H1 (cell line): ENCODE results near the gene ADGRV1. TPM values are rescaled to one million over a fixed set of nuclear protein-coding genes. Genes with fewer than 3 reads are reported as not detected.

ENCODE experiments used
- CTCF ChIA-PET: fragments of 300-600 bp; sonication (Branson Sonifier 250); formaldehyde crosslinking; loops from one replicate; lab custom pipeline; 2021; ENCODE audit not compliant: partially characterized antibody; lab: Charles Lee
- POLR2A ChIA-PET: fragments of 300-600 bp; sonication (Branson Sonifier 250); formaldehyde crosslinking; loops from one replicate; lab custom pipeline; 2021; ENCODE audit warnings: inconsistent platforms; ENCODE audit not compliant: partially characterized antibody; lab: Charles Lee
- DNase-seq, 2 experiments: peaks; one replicate each; pipeline versions ENCODE4 v3.0.0 to v3.0.0-alpha.2; 2010 to 2022; ENCODE audit warnings: low spot score in 2 of 2, low read depth in 1 of 2, mixed read lengths in 1 of 2
- FAIRE-seq: peaks from 2 replicates; lab custom pipeline; 2011; peaks lifted over from hg19 to GRCh38; lab: Jason Lieb, UNC
- H2AFZ ChIP-seq: 2 replicates; pipeline ENCODE4 v1.8.1; 2012; ENCODE audit warnings: low read length, inconsistent platforms
- H2AK5ac ChIP-seq: 2 replicates; pipeline ENCODE4 v1.6.1; 2013; ENCODE audit warnings: low read depth, low read length
- H2BK120ac ChIP-seq: replicated peaks from 2 replicates; pipeline ENCODE3; 2013; ENCODE audit warnings: low read depth, low read length, inconsistent platforms
- H2BK12ac ChIP-seq: 2 replicates; pipeline ENCODE4 v1.6.1; 2013; ENCODE audit warnings: low read depth, low read length
- H2BK15ac ChIP-seq: 2 replicates; pipeline ENCODE4 v1.6.1; 2013; ENCODE audit warnings: low read length
- H2BK20ac ChIP-seq: 2 replicates; pipeline ENCODE4 v1.6.1; 2013; ENCODE audit warnings: low read length
- H2BK5ac ChIP-seq: 2 replicates; pipeline ENCODE4 v1.6.1; 2013; ENCODE audit warnings: low read depth, low read length
- H3K14ac ChIP-seq: 2 replicates; pipeline ENCODE4 v1.6.1; 2013; ENCODE audit warnings: inconsistent platforms; ENCODE audit not compliant: insufficient read length
- H3K18ac ChIP-seq: 2 replicates; pipeline ENCODE4 v1.6.1; 2013; ENCODE audit warnings: low read length; ENCODE audit errors: extremely low read depth
- H3K23ac ChIP-seq: 2 replicates; pipeline ENCODE4 v1.6.1; 2013; ENCODE audit warnings: inconsistent platforms; ENCODE audit not compliant: insufficient read length
- H3K23me2 ChIP-seq: 2 replicates; pipeline ENCODE4 v1.6.1; 2013; ENCODE audit warnings: low read depth, low read length
- H3K27ac ChIP-seq: 2 replicates; pipeline ENCODE4 v1.6.1; 2011; ENCODE audit warnings: low read depth, low read length, inconsistent platforms
- H3K27me3 ChIP-seq, 4 experiments: replicated peaks in 1 of 4; 1 replicate in 1 of 4; 2 replicates in 3 of 4; pipeline versions ENCODE4 v1.6.1 to v1.8.1; 2011 to 2013; ENCODE audit warnings: low read length in 3 of 4, mild to moderate bottlenecking in 3 of 4, inconsistent platforms in 2 of 4, mixed read lengths in 2 of 4, moderate library complexity in 1 of 4; ENCODE audit not compliant: control insufficient read depth in 3 of 4, insufficient read depth in 3 of 4; ENCODE audit errors: extremely low read depth in 1 of 4
- H3K36me3 ChIP-seq, 4 experiments: 2 replicates each; pipeline versions ENCODE4 v1.6.1 to v1.8.1; 2011 to 2013; ENCODE audit warnings: mild to moderate bottlenecking in 4 of 4, low read length in 3 of 4, moderate library complexity in 2 of 4, control low read depth in 1 of 4, inconsistent platforms in 1 of 4; ENCODE audit not compliant: insufficient read depth in 4 of 4, control insufficient read depth in 2 of 4
- H3K4ac ChIP-seq: replicated peaks from 2 replicates; pipeline ENCODE3; 2013; ENCODE audit warnings: low read length, low read depth, mixed read lengths, inconsistent platforms; ENCODE audit not compliant: insufficient read length
- H3K4me1 ChIP-seq, 4 experiments: replicated peaks in 1 of 4; 1 replicate in 1 of 4; 2 replicates in 3 of 4; pipeline versions ENCODE4 v1.6.1 to v1.8.1; 2011 to 2013; ENCODE audit warnings: low read length in 3 of 4, inconsistent platforms in 2 of 4, mixed read lengths in 1 of 4; ENCODE audit not compliant: insufficient read depth in 4 of 4, control insufficient read depth in 3 of 4
- H3K4me2 ChIP-seq, 2 experiments: 2 replicates each; pipeline versions ENCODE4 v1.6.1 to v1.8.1; 2011 to 2013; ENCODE audit warnings: low read depth in 2 of 2, low read length in 2 of 2, control low read depth in 1 of 2, inconsistent platforms in 1 of 2, mild to moderate bottlenecking in 1 of 2; ENCODE audit not compliant: insufficient read depth in 1 of 2
- H3K4me3 ChIP-seq, 4 experiments: fragments of 200-600, 300-600 bp in 1 of 4; sonication (generic), shearing (Covaris generic), sonication (Bioruptor Twin) in 1 of 4; 2 replicates each; pipeline versions ENCODE4 v1.5.1 to v1.8.1; 2011 to 2016; ENCODE audit warnings: low read length in 4 of 4, low read depth in 3 of 4, control low read depth in 2 of 4, inconsistent platforms in 2 of 4, mild to moderate bottlenecking in 2 of 4, mixed read lengths in 1 of 4, moderate library complexity in 1 of 4; ENCODE audit not compliant: insufficient read depth in 2 of 4; ENCODE audit errors: extremely low read depth in 1 of 4
- H3K56ac ChIP-seq: replicated peaks from 2 replicates; pipeline ENCODE3; 2013; ENCODE audit warnings: low read depth, mild to moderate bottlenecking, mixed read lengths, low read length, inconsistent platforms; ENCODE audit not compliant: insufficient read length
- H3K79me1 ChIP-seq: 2 replicates; pipeline ENCODE4 v1.6.1; 2013; ENCODE audit warnings: low read depth, low read length, control low read depth
- H3K79me2 ChIP-seq, 2 experiments: 2 replicates each; pipeline versions ENCODE4 v1.6.1 to v1.8.1; 2012 to 2013; ENCODE audit warnings: low read length in 2 of 2, mild to moderate bottlenecking in 2 of 2, inconsistent platforms in 1 of 2; ENCODE audit not compliant: insufficient read depth in 2 of 2, control insufficient read depth in 1 of 2
- H3K9ac ChIP-seq, 4 experiments: replicated peaks in 1 of 4; 1 replicate in 1 of 4; 2 replicates in 3 of 4; pipeline versions ENCODE4 v1.6.1 to v1.8.1; 2011 to 2013; ENCODE audit warnings: low read depth in 3 of 4, low read length in 3 of 4, control low read depth in 2 of 4, mild to moderate bottlenecking in 2 of 4, moderate library complexity in 2 of 4, inconsistent platforms in 1 of 4; ENCODE audit errors: extremely low read depth in 1 of 4
- H3K9me3 ChIP-seq, 2 experiments: 2 replicates each; pipeline versions ENCODE4 v1.6.1 to v1.8.1; 2012 to 2013; ENCODE audit warnings: mild to moderate bottlenecking in 2 of 2, moderate library complexity in 2 of 2, control low read depth in 1 of 2, inconsistent platforms in 1 of 2, low read depth in 1 of 2, low read length in 1 of 2, mixed read lengths in 1 of 2; ENCODE audit not compliant: insufficient read depth in 2 of 2
- H4K20me1 ChIP-seq, 2 experiments: replicated peaks in 1 of 2; 2 replicates each; pipeline versions ENCODE3 to v1.8.1; 2011 to 2013; ENCODE audit warnings: inconsistent platforms in 2 of 2, low read length in 2 of 2, mild to moderate bottlenecking in 1 of 2; ENCODE audit not compliant: insufficient read depth in 2 of 2, control insufficient read depth in 1 of 2
- H4K5ac ChIP-seq: 2 replicates; pipeline ENCODE4 v1.6.1; 2013; ENCODE audit warnings: low read length, low read depth, mixed read lengths, inconsistent platforms; ENCODE audit not compliant: insufficient read length
- H4K8ac ChIP-seq: 2 replicates; pipeline ENCODE4 v1.8.0; 2013; ENCODE audit warnings: mild to moderate bottlenecking, moderate library complexity, low read length, inconsistent platforms; ENCODE audit not compliant: insufficient read depth; ENCODE audit errors: extremely low read depth
- H4K91ac ChIP-seq: replicated peaks from 2 replicates; pipeline ENCODE3; 2013; ENCODE audit warnings: low read length, mixed read lengths, inconsistent platforms; ENCODE audit not compliant: insufficient read length
- CEBPB ChIP-seq: IDR thresholded peaks from 2 replicates; pipeline ENCODE4 v1.6.1; 2012; ENCODE audit warnings: low read depth, low read length
- HDAC6 ChIP-seq: IDR thresholded peaks from one replicate; pipeline ENCODE4 v1.7.1; 2012; ENCODE audit warnings: low read depth, mild to moderate bottlenecking, inconsistent platforms, low read length, moderate library complexity
- JUN ChIP-seq: IDR thresholded peaks from 2 replicates; pipeline ENCODE4 v1.6.1; 2011; ENCODE audit warnings: low read depth, mild to moderate bottlenecking, improper control_type of control experiment, low read length
- ZNF274 ChIP-seq: IDR thresholded peaks from 2 replicates; pipeline ENCODE4 v1.7.0; 2012; ENCODE audit warnings: low read length, borderline replicate concordance; ENCODE audit errors: extremely low read depth
- whole genome bisulfite sequencing, 2 experiments: shearing (Covaris generic) in 1 of 2; methylation state at CpG; one replicate each; pipeline versions ENCODE4 v1.1.6 to v1.1.7; 2013 to 2015; ENCODE audit warnings: low lambda C conversion rate in 2 of 2, mixed read lengths in 2 of 2, inconsistent platforms in 1 of 2, low coverage in 1 of 2, missing lambda C conversion rate in 1 of 2; ENCODE audit not compliant: insufficient replicate concordance in 2 of 2, insufficient coverage in 1 of 2, insufficient read length in 1 of 2; ENCODE audit errors: extremely low coverage in 1 of 2, missing lambda C conversion rate in 1 of 2; 5-methylcytosine and 5-hydroxymethylcytosine counted together
- polyA plus RNA-seq, 7 experiments: library from polyadenylated mRNA; depleted of rRNA in 3 of 7; stranded (reverse) in 5 of 7; unstranded in 2 of 7; fragments of >200 nt in 5 of 7; fragments of 200-250 nt in 2 of 7; gene quantifications; 1 replicate in 5 of 7; 2 replicates in 1 of 7; 4 replicates in 1 of 7; pipeline versions ENCODE4 v1.2.1 to v1.2.3, GENCODE V29; 2011 to 2013; ENCODE audit warnings: missing spikeins in 2 of 7, mixed read lengths in 2 of 7
- total RNA-seq: library from RNA; stranded (reverse); fragmentation: NEBNext Ultra II Directional; extraction: Animal tissue kit (Norgen Biotek cat#: 25700); gene quantifications from 2 replicates; pipeline ENCODE4 v1.2.1, GENCODE V29; 2021
- TF ChIP-seq, protein P1 (sequence below): IDR thresholded peaks from 2 replicates; pipeline ENCODE4 v1.6.1; 2011; ENCODE audit warnings: low read length, improper control_type of control experiment
- TF ChIP-seq, protein P2 (sequence below), 3 experiments: IDR thresholded peaks; 1 replicate in 2 of 3; 2 replicates in 1 of 3; pipeline versions ENCODE4 v1.5.1 to v1.6.1; 2011; ENCODE audit warnings: low read length in 3 of 3, mild to moderate bottlenecking in 3 of 3, inconsistent platforms in 2 of 3, low read depth in 1 of 3, moderate library complexity in 1 of 3; ENCODE audit not compliant: insufficient read depth in 1 of 3; ENCODE audit errors: control extremely low read depth in 1 of 3
- TF ChIP-seq, protein P3 (sequence below): IDR thresholded peaks from 2 replicates; pipeline ENCODE4 v1.6.1; 2011; ENCODE audit warnings: low read depth, mild to moderate bottlenecking, low read length; ENCODE audit not compliant: insufficient read depth
- TF ChIP-seq, protein P4 (sequence below): IDR thresholded peaks from 2 replicates; pipeline ENCODE4 v1.6.1; 2012; ENCODE audit warnings: inconsistent platforms
- TF ChIP-seq, protein P5 (sequence below): IDR thresholded peaks from 2 replicates; pipeline ENCODE4 v1.6.1; 2012; ENCODE audit warnings: inconsistent platforms

The ADGRV1 gene
- total and polyA plus RNA-seq, 2 of the 8 experiments (the other 6 are each of a cell fraction or from before 2014, with no cell fraction given), result 53.1 to 62.2 TPM

DNA sequence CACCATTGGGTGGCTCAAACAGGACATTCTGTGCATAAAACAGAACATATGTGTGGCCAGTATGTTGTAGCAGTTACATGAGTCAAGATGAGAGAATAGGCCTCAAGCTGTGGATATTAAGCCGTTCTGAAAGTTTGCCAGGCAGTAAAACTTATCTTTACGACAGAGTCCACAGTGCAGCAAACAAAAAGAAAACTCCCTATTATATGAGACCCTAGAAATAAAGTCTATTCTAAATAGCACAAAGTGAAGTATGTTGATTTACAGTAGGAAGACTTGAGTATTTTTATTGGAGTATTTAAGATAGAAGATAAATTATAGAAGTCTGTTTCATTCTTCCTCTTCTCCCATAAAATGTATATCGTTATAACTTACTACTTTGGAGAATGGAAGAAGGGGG is 271.5 kb downstream of the ADGRV1 start:
- Histone ChIP-seq H2BK12ac (no peak overlapping the region), H4K8ac (no peak overlapping the region), H4K20me1 (no peaks in the 10 kb centered on the region), H3K79me1 (no peaks in the 10 kb centered on the region), H3K36me3 (peaks cover 0 to 19% (median 8%) of the 10 kb centered on the region in 4 experiments; a peak in 4 of 8 replicates), H3K4me1 (no peaks in the 10 kb centered on the region), H3K9me3 (no peaks in the 10 kb centered on the region), H3K79me2 (no peaks in the 10 kb centered on the region), H3K9ac (no peak overlapping the region), H3K23ac (no peak overlapping the region), H2BK120ac (no peak overlapping the region), H3K27me3 (peaks cover 0 to 2% (median 0%) of the 10 kb centered on the region in 4 experiments; a peak in 1 of 7 replicates), H2AK5ac (no peak overlapping the region), H4K5ac (no peak overlapping the region), H3K56ac (no peak overlapping the region), H2BK20ac (no peak overlapping the region), H2AFZ (no peak overlapping the region), H3K4ac (no peak overlapping the region), H4K91ac (no peak overlapping the region), H3K4me3 (no peak overlapping the region), H3K4me2 (no peak overlapping the region), H2BK5ac (no peak overlapping the region), H3K14ac (no peak overlapping the region), H3K27ac (no peak overlapping the region), H2BK15ac (no peak overlapping the region), H3K23me2 (no peaks in the 10 kb centered on the region), H3K18ac (no peak overlapping the region)
- FAIRE-seq (no peak), DNase-seq (no peak)
- ChIA-PET POLR2A (no interaction called here), CTCF (no interaction called here)
- 97% methylated on average over 3 of the region's 3 CpGs; no CpG with 5 or more reads in 1 of the 2 experiments for WGBS, 2 experiments
- TF ChIP-seq ZNF274 (no peak), CEBPB (no peak), HDAC6 (no peak), JUN (no peak)
- TF ChIP-seq, protein P1, sequence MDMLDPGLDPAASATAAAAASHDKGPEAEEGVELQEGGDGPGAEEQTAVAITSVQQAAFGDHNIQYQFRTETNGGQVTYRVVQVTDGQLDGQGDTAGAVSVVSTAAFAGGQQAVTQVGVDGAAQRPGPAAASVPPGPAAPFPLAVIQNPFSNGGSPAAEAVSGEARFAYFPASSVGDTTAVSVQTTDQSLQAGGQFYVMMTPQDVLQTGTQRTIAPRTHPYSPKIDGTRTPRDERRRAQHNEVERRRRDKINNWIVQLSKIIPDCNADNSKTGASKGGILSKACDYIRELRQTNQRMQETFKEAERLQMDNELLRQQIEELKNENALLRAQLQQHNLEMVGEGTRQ, result no peak
- TF ChIP-seq, protein P2, sequence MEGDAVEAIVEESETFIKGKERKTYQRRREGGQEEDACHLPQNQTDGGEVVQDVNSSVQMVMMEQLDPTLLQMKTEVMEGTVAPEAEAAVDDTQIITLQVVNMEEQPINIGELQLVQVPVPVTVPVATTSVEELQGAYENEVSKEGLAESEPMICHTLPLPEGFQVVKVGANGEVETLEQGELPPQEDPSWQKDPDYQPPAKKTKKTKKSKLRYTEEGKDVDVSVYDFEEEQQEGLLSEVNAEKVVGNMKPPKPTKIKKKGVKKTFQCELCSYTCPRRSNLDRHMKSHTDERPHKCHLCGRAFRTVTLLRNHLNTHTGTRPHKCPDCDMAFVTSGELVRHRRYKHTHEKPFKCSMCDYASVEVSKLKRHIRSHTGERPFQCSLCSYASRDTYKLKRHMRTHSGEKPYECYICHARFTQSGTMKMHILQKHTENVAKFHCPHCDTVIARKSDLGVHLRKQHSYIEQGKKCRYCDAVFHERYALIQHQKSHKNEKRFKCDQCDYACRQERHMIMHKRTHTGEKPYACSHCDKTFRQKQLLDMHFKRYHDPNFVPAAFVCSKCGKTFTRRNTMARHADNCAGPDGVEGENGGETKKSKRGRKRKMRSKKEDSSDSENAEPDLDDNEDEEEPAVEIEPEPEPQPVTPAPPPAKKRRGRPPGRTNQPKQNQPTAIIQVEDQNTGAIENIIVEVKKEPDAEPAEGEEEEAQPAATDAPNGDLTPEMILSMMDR (IDR thresholded peaks at IDR 0.05; ENCODE audit: control extremely low read depth in 1 of 3, insufficient read depth in 1 of 3, low read depth in 1 of 3, low read length in 3 of 3), result no peak
- TF ChIP-seq, protein P3, sequence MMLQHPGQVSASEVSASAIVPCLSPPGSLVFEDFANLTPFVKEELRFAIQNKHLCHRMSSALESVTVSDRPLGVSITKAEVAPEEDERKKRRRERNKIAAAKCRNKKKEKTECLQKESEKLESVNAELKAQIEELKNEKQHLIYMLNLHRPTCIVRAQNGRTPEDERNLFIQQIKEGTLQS, result no peak
- TF ChIP-seq, protein P4, sequence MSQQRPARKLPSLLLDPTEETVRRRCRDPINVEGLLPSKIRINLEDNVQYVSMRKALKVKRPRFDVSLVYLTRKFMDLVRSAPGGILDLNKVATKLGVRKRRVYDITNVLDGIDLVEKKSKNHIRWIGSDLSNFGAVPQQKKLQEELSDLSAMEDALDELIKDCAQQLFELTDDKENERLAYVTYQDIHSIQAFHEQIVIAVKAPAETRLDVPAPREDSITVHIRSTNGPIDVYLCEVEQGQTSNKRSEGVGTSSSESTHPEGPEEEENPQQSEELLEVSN, result no peak
- TF ChIP-seq, protein P5, sequence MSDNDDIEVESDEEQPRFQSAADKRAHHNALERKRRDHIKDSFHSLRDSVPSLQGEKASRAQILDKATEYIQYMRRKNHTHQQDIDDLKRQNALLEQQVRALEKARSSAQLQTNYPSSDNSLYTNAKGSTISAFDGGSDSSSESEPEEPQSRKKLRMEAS, result no peak
